Measurements from ENCODE around the gene RNF220. TPM values are rescaled to one million over a fixed set of nuclear protein-coding genes. Genes with fewer than 3 reads are reported as not detected.

Gene RNF220
- total and polyA plus RNA-seq, 2 of the 4 experiments (the other 2 are of a cell fraction): 71.8 to 77.1 TPM

GRCh38 chr1:44602634-44603628, 197.9 kb downstream of the RNF220 start:
- ChIA-PET CTCF (no interaction called here), POLR2A (ENCODE audit: unreplicated experiment) (no interaction called here)
- no peak for TF ChIP-seq RCOR1 (IDR thresholded peaks at IDR 0.05; ENCODE audit: insufficient replicate concordance, low read length)
- no peak for TF ChIP-seq BHLHE40 (IDR thresholded peaks at IDR 0.05; ENCODE audit: low read depth, low read length)
- no peak for TF ChIP-seq SMC3 (IDR thresholded peaks at IDR 0.05; ENCODE audit: low read depth, low read length)
- no peak for TF ChIP-seq CHD1 (IDR thresholded peaks at IDR 0.05; ENCODE audit: low read depth, low read length)
- Histone ChIP-seq H4K91ac (ENCODE audit: insufficient read depth, low read depth, low read length) (no peak overlapping the region), H3K4ac (ENCODE audit: low read depth, low read length) (no peak overlapping the region), H3K27me3 (ENCODE audit: control insufficient read depth, insufficient read depth, low read length) (peaks cover 76% of the 10 kb centered on the region), H3K79me1 (ENCODE audit: low read depth in 1 of 2, low read length in 2 of 2) (no peaks in the 10 kb centered on the region), H3K18ac (ENCODE audit: low read depth, low read length) (no peak overlapping the region), H3K27ac (ENCODE audit: insufficient read depth, low read length) (no peak overlapping the region), H3K14ac (replicated peaks; ENCODE audit: low read depth, low read length) (no peak overlapping the region), H2AK9ac (replicated peaks; ENCODE audit: low read depth, low read length, poor library complexity) (no peak overlapping the region), H2BK120ac (ENCODE audit: low read depth, low read length) (no peak overlapping the region), H2BK15ac (ENCODE audit: low read depth, low read length) (no peak overlapping the region), H3K56ac (ENCODE audit: extremely low read depth, insufficient read depth, low read length) (no peak overlapping the region), H2BK20ac (ENCODE audit: low read depth, low read length) (no peak overlapping the region), H3K4me3 (ENCODE audit: insufficient read depth, low read depth, low read length) (no peak overlapping the region), H3K4me2 (ENCODE audit: low read depth, low read length) (no peak overlapping the region), H4K20me1 (ENCODE audit: insufficient read depth, low read length) (no peaks in the 10 kb centered on the region), H3K23ac (ENCODE audit: low read depth, low read length) (no peak overlapping the region), H4K5ac (ENCODE audit: low read depth, low read length) (no peak overlapping the region), H3K9me3 (ENCODE audit: control insufficient read depth, insufficient read depth, low read length) (no peaks in the 10 kb centered on the region), H4K8ac (ENCODE audit: low read depth in 2 of 2, low read length in 2 of 2) (no peak overlapping the region), H2AFZ (replicated peaks; ENCODE audit: low read length, poor library complexity) (no peak overlapping the region), H2BK5ac (ENCODE audit: low read depth, low read length, poor library complexity, severe bottlenecking) (no peak overlapping the region), H2AK5ac (ENCODE audit: low read depth, low read length) (no peak overlapping the region), H3K36me3 (ENCODE audit: control insufficient read depth, insufficient read depth, low read length) (no peaks in the 10 kb centered on the region), H3K9ac (ENCODE audit: low read depth, low read length) (no peak overlapping the region), H3K4me1 (ENCODE audit: control insufficient read depth, insufficient read depth, low read length) (no peaks in the 10 kb centered on the region), H3K9me1 (ENCODE audit: insufficient read depth, low read length) (no peaks in the 10 kb centered on the region)
- dilution Hi-C loops (cut with HindIII; ENCODE audit: low sequenced_read_pairs, unreplicated experiment) (no loop called here), intact Hi-C loops (cut with micrococcal nuclease) (no loop called here), in situ Hi-C loops (cut with MboI; ENCODE audit: low sequenced_read_pairs) (no loop called here)
- WGBS, 2 experiments (ENCODE audit: extremely low coverage in 2 of 2, insufficient read length in 1 of 2): 29% methylated on average over 24 of the region's 29 CpGs; no CpG with 5 or more reads in 1 of the 2 experiments
- DNase-seq (no peak), ATAC-seq (ENCODE audit: low read depth) (no peak)
- BruUV-seq (replicated peaks): no TSS peak
